HepG2 (cell line): ENCODE results near the gene IDS.
"Not testable (repeated sequence)": the region's sequence is repeated elsewhere in the genome, so short reads cannot be mapped to it uniquely, and the experiment has no call there.

Source experiments
- CEBPB ChIP-seq: IDR thresholded peaks from 2 replicates; pipeline ENCODE4 v1.6.1; 2011; ENCODE audit warnings: low read depth, low read length, improper control_type of control experiment, borderline replicate concordance
- CTCF ChIP-seq: sonication (generic); formaldehyde crosslinking; IDR thresholded peaks from 2 replicates; pipeline ENCODE4 v1.5.0; 2020; ENCODE audit warnings: mild to moderate bottlenecking, missing genetic modification reagents, moderate library complexity
- EZH2 ChIP-seq: conservative IDR thresholded peaks from 2 replicates; pipeline ENCODE4 v1.6.1; 2012; ENCODE audit warnings: mild to moderate bottlenecking, low read depth, low read length, moderate library complexity
- FOXJ3 ChIP-seq: sonication (generic); formaldehyde crosslinking; IDR thresholded peaks from 2 replicates; pipeline ENCODE4 v1.4.0; 2020; ENCODE audit warnings: missing genetic modification reagents, mild to moderate bottlenecking, borderline replicate concordance
- HDAC1 ChIP-seq: sonication (generic); formaldehyde crosslinking; IDR thresholded peaks from 2 replicates; pipeline ENCODE4 v1.5.1; 2020; ENCODE audit warnings: mild to moderate bottlenecking, missing genetic modification reagents
- MBNL3 ChIP-seq: fragments of 250-450 bp; sonication (Bioruptor Pico); conservative IDR thresholded peaks from 2 replicates; pipeline ENCODE4 v1.8.0; 2022; ENCODE audit warnings: mild to moderate bottlenecking, inconsistent platforms
- SIN3A ChIP-seq: IDR thresholded peaks from 2 replicates; pipeline ENCODE4 v1.6.1; 2011; ENCODE audit warnings: low read depth, mild to moderate bottlenecking, control low read depth, low read length, borderline replicate concordance
- ZNF546 ChIP-seq: sonication (generic); formaldehyde crosslinking; conservative IDR thresholded peaks from 2 replicates; pipeline ENCODE4 v1.8.1; 2023; ENCODE audit warnings: mild to moderate bottlenecking, missing genetic modification reagents
- ZNF549 ChIP-seq: sonication (generic); formaldehyde crosslinking; IDR thresholded peaks from 2 replicates; pipeline ENCODE4 v1.5.0; 2020; ENCODE audit warnings: missing genetic modification reagents

DNA sequence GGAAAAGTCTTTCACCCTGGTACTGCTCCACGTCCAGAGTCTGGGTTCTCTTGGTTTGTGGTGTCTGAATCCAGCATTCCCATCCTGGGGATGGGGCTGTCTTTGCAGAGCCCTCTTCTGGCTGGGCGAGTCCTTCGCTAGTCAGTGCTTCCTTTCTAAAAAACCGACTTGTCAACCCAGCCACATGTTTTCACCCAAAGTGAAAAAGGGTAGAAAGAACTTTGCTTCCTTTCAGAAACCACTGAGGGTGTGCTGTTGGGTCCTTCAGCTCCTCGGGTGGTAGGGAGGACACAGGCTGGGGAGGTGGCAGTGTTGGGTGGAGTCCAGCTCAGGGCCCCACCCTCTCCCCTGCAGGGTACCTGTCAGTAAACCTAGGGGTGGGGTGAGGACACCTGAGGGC lies 20.8 kb upstream of the IDS start:
- TF ChIP-seq SIN3A; FOXJ3 (CRISPR knock-in tag); CTCF (CRISPR knock-in tag); MBNL3 (CRISPR knock-in tag); ZNF546 (CRISPR knock-in tag); HDAC1 (CRISPR knock-in tag); ZNF549 (CRISPR knock-in tag); CEBPB; EZH2: not testable (repeated sequence)
